Cerebellar nuclear complex (tissue), 1 donor: ENCODE results near the gene SMOC2.

ENCODE experiments used
- DNase-seq, 2 experiments: peaks; one replicate each; lab custom pipeline; 2025; lab: John Stamatoyannopoulos, UW

SMOC2 gene

DNA sequence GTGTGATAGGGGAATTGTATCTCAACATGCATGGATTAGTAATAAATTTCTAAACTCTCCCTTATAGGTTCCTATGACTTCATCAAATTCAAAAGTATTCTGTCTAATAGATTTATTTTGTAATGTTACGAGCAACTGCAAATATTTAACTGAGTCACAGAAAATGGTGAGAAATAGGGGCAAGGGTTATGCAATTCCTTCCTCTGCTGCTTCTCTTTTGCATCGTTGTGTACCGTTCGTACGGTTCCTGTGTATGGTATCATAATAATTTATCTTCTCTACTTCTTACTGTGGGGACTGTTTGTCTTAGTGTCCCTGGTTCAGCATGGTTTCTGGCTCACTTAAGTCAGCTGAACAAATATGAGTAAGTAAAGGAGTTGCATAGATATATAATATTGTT, 44.8 kb downstream of the SMOC2 start:
- DNase-seq = no peak

DNA sequence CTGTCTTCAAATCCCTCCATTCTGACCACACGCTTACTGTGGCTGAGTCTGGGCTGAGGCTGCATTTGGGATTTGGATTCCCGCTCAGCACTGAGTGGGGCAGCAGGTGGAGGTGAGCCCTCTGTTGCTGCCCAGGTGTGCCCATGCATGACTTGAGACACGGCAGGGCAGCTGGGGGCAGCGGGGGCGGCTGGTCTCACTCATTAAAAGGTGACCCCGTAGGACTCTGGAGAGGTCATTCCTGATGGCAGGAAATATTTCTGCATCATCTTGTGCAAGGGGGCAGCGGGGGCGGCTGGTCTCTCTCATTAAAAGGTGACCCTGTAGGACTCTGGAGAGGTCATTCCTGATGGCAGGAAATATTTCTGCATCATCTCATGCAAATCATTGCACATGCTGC, 49.8 kb downstream of the SMOC2 start:
- no peak for DNase-seq

DNA sequence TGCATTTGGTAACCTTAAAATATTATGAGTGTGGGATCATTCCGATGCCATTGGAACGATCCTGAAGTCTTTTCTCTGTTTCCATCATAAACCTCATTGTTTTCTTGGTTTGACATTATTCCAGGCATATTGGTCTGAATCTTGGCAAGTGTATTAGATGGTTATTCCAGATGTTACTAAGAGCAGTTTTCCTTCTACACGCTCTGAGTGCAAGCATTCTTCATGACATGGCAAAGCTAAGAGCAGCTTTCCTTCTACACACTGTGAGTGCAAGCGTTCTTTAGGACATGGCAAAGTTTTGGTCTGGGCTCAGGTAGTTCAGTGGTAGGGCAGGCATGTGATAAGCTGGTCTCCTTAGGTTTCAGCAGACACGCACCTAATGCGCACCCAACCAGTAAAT, 53.0 kb downstream of the SMOC2 start:
- no peak for DNase-seq

- DNase-seq = no peak
Measured at GRCh38 chr6:168494726-168495125, 53.7 kb downstream of the SMOC2 start.

DNA sequence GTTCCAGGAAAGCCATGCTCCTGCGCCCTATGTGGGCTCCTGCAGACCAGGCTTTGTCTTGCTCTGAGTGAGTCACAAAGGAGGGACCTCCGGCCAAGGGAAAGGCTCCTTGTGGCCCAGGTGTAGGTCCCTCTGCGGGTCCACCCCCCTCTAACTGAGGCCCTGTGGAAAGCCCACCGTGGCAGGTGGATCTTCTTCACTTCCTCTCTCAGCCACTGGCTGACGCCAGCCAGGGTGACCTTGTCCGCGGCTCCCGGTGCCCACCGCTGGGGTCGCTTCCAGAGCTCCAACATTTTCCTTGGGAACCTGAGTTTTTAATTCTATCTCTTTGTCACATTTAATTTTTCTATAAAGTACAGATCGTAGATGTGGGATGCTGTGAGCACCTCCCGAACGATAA, 54.1 kb downstream of the SMOC2 start:
- no peak for DNase-seq

DNA sequence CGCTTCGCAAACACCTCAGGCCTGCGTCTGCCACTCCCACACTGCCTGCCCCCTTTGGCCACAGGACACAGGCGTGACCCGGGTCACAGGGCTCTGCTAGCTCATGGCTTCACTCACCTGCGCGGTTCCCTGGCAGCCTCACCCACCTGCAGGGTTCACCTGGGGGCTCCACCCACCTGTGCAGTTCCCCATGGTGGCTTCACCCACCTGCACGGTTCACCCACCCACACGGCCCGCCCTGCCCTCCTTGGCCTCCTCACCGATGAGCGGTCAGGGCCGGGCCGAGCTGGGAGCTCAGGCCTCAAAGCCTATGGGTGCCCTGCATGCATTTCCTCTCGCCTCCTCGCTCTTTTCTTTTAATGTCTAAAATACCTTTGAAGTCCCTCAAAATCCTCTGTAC, 54.7 kb downstream of the SMOC2 start:
- no peak for DNase-seq

GRCh38 chr6:168496139-168496996, 55.4 kb downstream of the SMOC2 start:
- no peak for DNase-seq

DNA sequence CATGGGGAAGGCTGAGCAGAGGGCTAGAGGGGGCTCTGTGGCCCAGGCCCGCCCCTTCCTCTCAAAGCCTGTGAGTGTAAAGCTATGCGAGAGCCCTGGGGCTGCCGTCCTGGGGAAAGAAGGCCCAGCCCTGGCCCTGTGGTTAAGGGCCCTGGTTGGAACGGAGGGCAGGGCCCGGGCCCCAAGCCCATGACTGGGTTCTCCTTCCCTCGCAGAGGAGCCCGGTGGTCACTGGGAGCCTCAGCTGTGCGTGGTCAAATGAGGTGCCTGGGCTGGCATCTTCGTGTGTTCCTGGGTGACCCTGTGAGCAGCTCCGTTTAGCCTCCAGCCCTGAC, 56.0 kb downstream of the SMOC2 start:
- DNase-seq = no peak

DNA sequence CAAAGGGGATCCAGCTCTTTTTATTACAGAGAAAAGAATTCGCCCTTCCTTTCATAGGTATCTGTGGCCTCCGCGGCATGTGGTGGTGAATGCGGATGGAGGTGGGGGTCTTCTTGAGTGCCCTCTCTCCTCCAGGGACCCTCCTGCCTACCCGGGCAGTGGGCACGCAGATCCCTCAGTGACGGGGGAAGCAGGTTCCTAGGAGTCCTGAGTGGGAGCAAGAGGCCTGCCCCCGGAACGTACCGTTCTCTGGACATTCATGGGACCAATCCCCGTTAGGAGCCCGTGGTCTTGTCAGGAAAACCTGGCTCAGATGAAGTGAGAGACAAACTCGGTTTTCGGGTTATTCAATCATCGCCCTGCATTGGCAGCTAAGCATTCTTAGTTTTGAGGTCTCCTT, 56.4 kb downstream of the SMOC2 start:
- no peak for DNase-seq

DNA sequence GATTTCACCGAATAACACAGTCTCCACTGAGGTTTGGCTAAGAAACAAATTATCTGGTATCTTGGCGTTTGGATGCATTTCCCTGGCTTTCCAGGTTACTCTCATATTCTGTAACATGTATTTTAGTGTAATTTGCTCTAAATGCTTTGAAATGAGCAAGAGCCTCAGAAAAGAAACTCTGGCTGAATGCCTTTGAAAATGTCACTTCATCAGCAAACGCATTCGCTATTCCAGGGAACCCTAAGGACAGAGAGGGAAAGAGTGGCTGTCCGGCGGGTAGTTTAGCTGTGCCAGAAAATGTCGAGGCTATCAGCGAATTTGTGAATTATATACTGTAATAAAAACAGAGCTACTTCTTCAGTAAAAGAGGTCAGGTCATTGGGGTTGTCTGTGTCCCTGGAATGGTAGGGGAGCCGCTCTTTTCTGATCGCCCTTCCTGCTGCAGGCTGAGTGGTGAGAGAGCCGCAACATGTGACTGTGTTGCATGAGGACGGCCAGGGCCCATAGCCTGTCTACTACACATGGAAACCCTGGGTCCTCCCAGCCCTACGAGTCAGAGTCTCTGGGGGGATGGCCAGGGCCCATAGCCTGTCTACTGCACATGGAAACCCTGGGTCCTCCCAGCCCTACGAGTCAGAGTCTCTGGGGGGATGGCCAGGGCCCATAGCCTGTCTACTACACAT, 57.3 kb downstream of the SMOC2 start:
- DNase-seq = no peak

DNA sequence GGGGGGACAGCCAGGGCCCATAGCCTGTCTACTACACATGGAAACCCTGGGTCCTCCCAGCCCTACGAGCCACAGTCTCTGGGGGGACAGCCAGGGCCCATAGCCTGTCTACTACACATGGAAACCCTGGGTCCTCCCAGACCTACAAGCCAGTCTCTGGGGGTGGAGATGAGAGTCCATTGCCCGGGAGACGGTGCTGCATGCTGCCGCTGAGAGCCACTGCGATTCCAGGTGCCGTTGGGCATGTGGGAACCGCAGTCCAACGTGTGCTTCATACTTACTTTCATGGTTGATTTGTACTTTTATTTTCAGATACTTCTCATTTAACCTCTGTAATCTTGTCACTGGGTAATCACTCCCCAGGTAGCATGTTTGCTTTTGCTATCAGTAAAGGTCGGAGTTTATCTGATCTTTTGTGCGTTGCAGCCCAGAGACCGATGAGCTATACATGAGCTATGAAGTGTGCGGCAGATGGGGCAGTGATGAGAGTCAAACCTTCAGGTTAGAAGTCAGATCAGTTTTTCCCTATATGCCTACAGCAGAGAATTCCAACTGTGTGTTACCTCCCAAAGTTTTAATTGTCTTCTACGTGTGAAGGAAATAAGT, 58.2 kb downstream of the SMOC2 start:
- DNase-seq = no peak

- DNase-seq = no peak
Measured at GRCh38 chr6:168500519-168500918, 59.5 kb downstream of the SMOC2 start.

- DNase-seq = no peak
Measured at GRCh38 chr6:168501561-168501960, 60.6 kb downstream of the SMOC2 start.

GRCh38 chr6:168504366-168504765, 63.4 kb downstream of the SMOC2 start:
- no peak for DNase-seq

DNA sequence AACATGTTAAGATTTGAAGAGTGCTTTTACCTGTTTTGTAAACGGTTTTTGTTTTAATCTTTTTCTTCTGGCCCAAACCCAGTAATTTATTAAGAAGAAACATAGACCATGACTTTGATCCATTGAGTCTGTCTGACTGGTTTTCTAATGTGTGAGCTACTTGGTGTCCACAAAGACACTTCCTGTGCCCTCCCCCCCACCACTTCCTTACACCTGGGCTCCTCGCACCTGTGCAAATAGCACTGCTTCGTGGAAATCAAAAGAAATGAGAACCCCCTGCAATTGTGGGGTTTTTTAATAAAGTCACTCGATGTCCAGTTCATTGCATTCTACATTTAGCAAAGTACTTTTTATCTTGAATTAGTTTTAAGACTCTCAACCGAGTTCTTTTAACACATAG, 65.5 kb downstream of the SMOC2 start:
- DNase-seq = no peak

- no peak for DNase-seq
Measured at GRCh38 chr6:168507297-168507696, 66.3 kb downstream of the SMOC2 start.

GRCh38 chr6:168507730-168508129, 66.7 kb downstream of the SMOC2 start:
- DNase-seq = no peak

DNA sequence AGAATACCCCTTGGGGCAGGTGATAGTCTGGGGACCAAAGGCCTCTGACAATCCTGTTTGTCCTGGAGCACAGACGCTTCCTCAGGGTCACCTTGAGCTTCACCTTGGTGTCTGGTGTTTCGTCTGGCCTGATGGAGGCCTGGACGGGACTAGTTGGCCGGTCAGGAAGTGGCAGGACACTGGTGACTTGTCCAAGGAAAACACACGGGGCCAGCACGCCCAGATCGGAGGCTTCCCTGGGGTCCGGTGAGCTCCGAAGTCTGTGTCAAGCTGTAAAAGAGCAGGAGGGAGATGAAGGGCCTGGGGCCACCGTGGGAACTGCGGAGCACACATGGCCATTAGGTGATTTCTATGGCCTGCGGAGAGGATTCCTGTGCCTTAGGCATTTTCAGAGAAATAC, 67.9 kb downstream of the SMOC2 start:
- DNase-seq = no peak

DNA sequence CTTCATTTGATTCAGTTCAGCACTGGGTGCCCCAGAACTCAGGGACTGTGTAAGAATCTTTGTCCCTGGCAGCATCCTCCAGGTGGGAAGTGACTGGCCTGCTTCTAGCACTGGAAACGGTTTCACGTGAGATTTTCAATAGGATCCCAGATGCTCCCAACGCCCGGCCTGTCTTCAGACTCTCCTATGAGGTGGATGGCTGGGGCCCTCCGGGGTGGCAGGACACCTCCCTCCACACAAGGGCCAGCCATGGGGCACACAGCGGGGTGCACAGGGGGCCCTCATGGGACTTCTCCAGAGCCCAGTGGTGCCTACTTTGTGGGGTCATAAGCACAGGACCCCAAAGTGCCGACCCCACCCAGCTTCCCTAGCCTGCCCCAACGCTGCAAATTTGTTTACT, 72.8 kb downstream of the SMOC2 start:
- no peak for DNase-seq

DNA sequence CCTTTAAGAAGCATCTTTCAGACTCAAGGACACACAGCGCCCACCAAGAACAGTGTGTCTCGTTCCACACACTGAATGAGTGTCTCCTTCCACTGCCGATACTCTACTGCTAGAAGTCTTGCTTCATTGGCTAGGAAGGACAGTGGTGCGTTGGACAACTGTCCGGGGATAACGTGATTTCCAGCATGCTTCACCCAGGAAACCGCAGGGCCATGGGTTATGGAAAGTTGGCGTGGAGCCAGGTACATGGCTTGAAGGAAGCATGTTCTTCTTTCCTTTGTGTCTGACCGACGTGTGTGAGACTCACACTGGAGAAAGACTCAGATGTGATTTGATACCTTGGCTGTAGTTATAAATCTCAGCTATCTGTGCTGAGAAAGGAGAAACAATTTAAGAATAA, 73.2 kb downstream of the SMOC2 start:
- DNase-seq = no peak

DNA sequence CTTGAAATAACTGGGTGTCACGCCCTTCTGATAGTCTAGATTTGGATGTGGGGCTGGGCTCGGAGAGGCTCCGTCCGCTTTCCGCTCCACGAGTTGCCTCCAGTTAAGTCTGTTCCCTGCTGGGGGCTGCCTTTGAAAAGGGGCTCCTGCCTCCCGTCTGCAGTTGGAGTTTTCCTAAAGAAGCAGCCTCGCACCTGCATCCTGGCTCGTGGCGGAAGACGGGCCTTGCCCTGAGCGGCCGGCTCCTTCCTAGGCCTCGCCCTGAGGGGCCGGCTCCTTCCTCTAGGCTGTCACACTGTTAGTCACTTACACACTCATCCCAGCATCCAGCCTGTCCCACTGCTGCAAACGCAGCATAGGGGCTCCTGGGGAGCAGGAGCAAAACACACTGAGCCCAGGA, 74.4 kb downstream of the SMOC2 start:
- DNase-seq = no peak

DNA sequence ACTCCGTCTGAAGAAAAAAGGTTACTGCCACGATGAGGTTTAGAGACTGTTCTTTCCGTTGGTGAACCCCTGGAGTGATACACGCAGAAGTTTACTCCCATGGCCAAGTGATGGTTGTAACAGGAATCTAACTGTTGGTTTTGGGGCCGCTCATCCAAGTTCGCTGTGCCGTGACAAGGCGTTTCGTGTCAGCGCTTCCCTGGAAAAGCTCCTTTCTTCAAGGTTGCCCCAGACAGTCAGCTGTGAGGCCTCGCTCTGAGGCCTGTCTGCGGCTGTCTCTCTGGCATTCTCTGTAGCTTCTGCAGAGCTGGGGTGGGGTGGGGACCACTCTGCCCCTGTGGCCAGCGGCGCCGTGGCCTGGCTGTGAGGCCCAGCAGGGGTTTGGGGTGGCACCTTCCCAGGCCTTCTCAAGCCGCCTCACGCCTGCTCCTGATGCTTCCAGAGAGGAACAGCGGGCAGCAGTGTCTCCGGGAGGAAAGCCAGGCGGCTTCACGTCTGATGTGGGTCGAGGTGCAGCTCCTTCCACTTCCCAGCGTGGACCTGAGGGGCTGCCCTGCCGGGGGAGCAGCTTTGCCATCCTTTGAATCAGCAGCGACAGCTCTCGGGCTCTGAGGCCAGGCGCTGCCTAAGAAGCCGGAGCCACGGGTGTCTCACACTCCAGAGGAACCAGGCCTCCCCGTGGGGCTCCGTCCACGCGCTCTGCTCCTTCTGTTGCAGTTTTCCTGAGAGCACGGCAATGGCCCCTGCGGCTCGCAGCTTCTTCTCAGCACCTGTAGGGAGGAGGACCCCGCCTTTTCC, 76.2 kb downstream of the SMOC2 start:
- no peak for DNase-seq
